HG03103 (cell line): Measurements from ENCODE around the gene GSX2.
"Not testable (repeated sequence)": the region's sequence is repeated elsewhere in the genome, so short reads cannot be mapped to it uniquely, and the experiment has no call there.

Experiments
- ATAC-seq: cut with Tn5 transposase; IDR thresholded peaks from one replicate; pipeline ENCODE4 v1.9.1; 2021; ENCODE audit warnings: low read depth; ENCODE audit not compliant: unreplicated experiment

GSX2 gene

GRCh38 chr4:54101190-54102041 lies 1.5 kb downstream of the GSX2 start:
- no peak for ATAC-seq

GRCh38 chr4:54102531-54103106 lies 2.7 kb downstream of the GSX2 start:
- ATAC-seq = no peak

GRCh38 chr4:54103190-54103574 lies 3.2 kb downstream of the GSX2 start:
- no peak for ATAC-seq

- no peak for ATAC-seq
Measured at GRCh38 chr4:54104907-54105306, 4.9 kb downstream of the GSX2 start.

DNA sequence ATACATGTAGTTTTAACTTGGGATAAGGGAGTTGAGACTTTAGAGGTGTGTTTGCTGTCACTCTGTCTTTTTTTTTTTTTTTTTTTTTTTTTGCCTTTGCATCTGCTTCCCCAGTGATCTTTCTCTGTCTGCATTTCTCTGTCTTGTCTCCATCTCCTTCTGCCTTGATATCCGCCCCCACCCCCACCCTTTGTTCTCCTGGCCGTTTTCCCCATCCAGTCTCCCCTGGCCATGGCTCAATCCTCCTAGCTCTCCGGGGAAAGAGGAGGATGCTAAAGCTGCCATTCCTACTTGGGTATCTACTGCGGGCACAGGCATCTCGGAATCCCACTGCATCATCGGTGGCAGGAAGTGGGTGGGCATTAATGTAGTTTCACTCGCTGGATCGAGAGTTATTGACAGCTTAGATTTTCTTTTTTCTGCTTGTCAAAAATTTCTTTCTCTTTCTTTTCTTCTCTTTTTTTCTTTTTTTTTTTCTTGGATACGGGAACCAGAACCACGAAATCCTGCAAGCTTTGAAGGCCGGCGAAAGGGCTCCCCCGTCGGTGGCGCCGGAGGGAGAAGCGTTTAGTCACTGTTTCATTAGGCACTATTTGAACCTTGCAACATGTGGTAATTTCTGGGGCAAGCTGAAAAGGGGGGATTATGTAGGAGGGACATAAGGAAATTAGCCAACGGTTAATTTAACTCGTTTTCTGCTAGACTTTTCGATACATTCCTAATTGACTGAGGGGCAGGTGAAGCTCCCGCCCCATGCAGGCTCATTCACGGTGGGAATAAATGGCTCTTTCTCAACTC lies 8.2 kb downstream of the GSX2 start:
- ATAC-seq = no peak

DNA sequence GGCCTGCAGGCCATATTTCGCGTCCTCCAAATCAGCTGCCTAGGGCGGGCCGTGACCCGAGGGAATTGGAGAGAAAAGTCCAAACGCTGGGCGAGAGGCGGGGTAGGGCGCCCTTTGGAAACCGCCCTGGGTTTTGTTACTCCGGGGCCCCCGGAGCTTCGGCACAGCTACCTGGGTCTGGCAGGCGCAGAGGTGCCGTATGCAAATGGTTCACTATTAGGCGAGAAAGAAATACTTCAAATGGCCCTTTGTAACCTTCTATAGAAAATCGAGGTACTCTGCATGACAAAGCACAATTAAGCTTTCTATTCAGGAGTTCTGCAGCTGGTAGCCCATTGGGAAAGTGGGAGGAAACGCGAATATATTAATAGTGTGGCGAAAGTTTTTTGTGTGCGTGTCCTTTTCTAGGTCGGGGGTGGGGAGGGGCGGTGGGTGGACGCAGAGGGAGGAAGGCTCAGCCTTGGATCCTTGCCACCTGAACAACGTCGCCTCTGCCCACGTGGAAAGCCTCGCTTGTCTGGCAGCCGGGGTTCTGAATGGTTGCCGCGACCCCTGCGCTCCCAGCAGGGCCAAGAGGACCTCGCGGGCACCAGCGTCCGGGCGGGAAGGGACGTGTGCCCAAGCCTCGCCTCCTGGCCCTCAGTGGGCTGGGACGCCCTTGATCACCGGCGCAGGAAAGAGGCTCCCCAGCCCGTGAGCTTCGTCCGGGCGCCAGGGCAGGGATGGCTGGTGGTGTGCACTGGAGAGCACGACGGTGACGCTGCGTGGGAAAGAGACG lies 9.5 kb downstream of the GSX2 start:
- ATAC-seq = no peak

DNA sequence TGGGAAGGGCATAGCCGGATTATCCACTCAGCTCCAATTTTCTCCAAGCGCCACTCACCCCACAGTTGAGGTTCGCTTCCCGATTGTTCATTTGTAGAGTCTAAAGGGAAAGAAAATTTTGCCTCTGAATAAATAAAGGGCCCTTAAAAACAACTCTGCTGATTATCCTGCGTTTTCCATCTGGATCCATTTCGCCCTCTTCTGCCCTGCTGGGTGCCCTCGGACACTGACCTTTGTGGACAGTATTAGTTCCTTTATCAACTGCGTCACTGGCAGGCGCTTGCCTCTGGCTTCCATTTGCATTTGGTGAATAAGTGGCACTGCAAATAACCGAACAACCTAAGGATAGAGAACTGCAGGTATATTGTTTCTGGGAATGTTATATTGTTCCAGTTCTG lies 10.1 kb downstream of the GSX2 start:
- no peak for ATAC-seq

GRCh38 chr4:54113206-54113605 lies 13.2 kb downstream of the GSX2 start:
- ATAC-seq = not testable (repeated sequence)

GRCh38 chr4:54116246-54116645 lies 16.3 kb downstream of the GSX2 start:
- not testable (repeated sequence) for ATAC-seq

- ATAC-seq = no peak
Measured at GRCh38 chr4:54118850-54119589, 19.1 kb downstream of the GSX2 start.

DNA sequence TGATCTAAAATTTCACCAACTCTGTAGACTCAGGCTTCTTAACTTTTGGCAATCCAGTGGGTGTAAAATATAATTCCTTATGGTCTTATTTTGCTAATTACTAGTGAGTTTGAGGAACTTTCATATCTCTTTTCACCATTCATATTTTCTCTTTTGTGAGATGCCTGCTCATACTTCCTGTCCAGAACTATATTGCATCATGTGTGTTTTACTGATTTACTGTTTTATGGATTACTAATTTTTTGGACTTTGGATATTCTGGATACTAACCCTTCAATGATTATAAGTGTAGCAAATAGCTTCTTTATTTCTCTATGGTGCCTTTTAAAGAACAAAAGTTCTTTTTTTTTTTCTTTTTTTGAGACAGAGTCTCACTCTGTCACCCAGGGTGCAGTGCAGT lies 20.6 kb downstream of the GSX2 start:
- no peak for ATAC-seq

DNA sequence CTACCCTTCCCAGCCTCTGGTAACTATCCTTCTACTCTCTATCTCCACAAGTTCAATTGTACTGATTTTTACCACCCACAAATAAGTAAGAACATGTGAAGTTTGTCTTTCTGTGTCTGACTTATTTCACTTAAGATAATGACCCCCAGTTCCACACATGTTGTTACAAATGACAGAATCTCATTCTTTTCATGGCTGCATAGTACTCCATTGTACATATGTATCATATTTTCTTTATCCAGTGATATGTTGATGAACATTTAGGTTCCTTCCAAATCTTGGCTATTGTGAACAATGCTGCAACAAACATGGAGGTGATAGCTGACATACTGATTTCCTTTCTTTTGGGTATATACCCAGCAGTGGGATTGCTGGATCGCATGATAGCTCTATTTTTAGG lies 27.7 kb downstream of the GSX2 start:
- no peak for ATAC-seq

DNA sequence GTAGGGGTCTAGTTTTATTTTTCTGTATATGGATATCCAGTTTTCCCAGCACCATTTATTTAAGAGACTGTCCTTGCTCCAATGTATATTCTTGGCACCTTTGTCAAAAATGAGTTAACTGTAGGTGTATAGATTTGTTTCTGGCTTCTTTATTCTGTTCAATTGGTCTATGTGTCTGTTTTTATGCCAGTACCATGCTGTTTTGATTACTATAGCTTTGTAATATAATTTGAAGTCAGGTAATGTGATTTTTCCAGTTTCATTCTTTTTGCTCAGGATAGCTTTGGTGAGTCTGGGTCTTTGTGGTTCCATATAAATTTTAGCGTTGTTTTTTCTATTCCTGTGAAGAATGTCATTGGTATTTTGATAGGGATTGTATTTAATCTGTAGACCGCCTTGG lies 28.7 kb downstream of the GSX2 start:
- ATAC-seq = not testable (repeated sequence)

DNA sequence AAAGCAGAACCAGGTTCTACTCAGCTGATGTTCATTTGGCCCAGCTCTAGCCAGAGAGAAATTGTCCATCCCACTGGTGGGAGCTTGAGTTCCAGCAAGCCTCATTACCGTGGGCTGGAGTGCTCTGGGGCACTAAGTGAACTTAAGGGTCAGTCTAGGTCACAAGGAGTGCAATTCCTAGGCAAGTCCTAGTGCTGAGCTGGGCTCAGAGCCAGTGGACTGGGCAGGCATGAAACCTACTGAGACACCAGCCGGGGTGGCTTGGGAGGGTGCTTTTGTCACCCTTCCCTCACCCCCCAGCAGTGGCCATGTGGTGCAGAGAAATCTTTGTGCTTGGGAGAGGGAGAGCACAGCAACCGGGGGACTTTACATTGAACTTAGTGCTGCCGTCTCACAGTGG lies 39.4 kb downstream of the GSX2 start:
- ATAC-seq = no peak

DNA sequence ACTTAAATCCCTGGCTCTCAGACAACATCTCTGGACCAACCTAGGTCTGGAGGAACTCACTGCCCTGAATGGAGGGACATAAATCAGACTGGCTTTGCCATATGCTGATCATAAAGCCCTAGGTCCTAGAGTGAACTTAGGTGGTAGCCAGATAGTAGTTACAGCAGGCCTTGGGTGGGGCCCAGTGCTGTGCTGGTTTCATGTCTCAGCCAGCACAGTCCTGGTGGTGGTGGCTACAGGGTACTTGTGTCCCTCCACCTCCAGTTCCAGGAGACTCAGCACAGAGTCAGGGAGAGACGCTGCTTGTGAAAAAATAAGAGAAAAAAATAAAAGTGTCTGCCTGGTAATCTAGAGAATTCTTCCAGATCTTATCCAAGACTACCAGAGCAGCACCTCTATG lies 40.3 kb downstream of the GSX2 start:
- ATAC-seq = no peak

DNA sequence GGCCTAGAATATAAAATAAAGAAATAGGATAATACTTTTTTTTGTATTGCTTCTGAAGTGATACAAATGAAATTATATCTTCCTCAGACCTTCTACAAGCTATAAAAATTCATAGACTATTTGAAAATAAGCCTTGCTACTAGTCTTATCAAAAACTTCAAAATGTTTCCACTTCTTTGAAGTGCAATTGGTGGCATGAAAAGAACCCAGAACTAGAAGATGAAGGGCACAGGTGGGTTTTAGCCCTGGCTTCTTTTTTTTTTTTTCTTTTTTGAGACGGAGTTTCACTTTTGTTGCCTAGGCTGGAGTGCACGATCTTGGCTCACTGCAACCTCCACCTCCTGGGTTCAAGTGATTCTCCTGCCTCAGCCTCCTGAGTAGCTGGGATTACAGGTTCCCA lies 44.2 kb downstream of the GSX2 start:
- ATAC-seq = no peak

GRCh38 chr4:54144661-54145171 lies 44.8 kb downstream of the GSX2 start:
- no peak for ATAC-seq

GRCh38 chr4:54146139-54146538 lies 46.2 kb downstream of the GSX2 start:
- no peak for ATAC-seq

DNA sequence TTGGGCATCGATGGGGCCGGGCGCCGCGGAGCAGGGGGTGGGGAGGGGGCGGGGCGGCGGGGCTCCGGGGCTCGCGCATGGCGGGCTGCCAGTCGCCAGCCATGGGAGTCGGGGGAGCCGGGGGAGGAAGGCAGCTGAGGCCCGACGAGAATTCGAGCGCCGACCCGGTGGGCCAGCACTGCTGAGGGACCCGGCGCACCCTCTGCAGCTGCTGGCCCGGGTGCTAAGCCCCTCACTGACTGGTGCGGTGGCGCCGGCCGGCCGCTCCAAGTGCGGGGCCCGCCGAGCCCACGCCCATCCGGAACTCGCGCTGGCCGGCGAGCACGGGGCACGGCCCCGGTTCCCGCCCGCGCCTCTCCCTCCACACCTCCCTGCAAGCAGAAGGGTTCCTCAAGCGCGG lies 49.4 kb downstream of the GSX2 start:
- ATAC-seq = no peak
